CD4-positive, CD25-positive, alpha-beta regulatory T cell (primary cell): ENCODE data around the gene CDC42BPA. TPM values are rescaled to one million over a fixed set of nuclear protein-coding genes. Genes with fewer than 3 reads are reported as not detected.

Source experiments
- ATAC-seq, 2 donors: fragments of 150-1000 bp; cut with Tn5 transposase; one replicate each; pipeline ENCODE4 v1.10.0; 2021; ENCODE audit warnings: low read depth in 2 of 2, moderate number of reproducible peaks in 2 of 2, moderate library complexity in 1 of 2
- DNase-seq, 3 donors: peaks; one replicate each; pipeline versions ENCODE4 v3.0.0 to v3.0.0-alpha.2; 2012 to 2022; ENCODE audit warnings: mixed read lengths in 1 of 3
- H3K27ac ChIP-seq: one replicate; pipeline ENCODE4 v1.7.0; 2013; ENCODE audit warnings: mild to moderate bottlenecking, low read length; ENCODE audit not compliant: insufficient read depth, poor library complexity, severe bottlenecking
- H3K27me3 ChIP-seq: one replicate; pipeline ENCODE4 v1.7.0; 2013; ENCODE audit warnings: low read length; ENCODE audit not compliant: control insufficient read depth, insufficient read depth
- H3K36me3 ChIP-seq: one replicate; pipeline ENCODE4 v1.7.0; 2013; ENCODE audit warnings: mild to moderate bottlenecking, low read length, moderate library complexity; ENCODE audit not compliant: control insufficient read depth, insufficient read depth
- H3K4me1 ChIP-seq: 2 replicates; pipeline ENCODE4 v1.7.0; 2013; ENCODE audit warnings: mild to moderate bottlenecking, low read length; ENCODE audit not compliant: insufficient read depth, control insufficient read depth, poor library complexity, severe bottlenecking
- H3K4me3 ChIP-seq: one replicate; pipeline ENCODE4 v1.7.0; 2013; ENCODE audit warnings: low read depth, mild to moderate bottlenecking, low read length, moderate library complexity
- H3K9me3 ChIP-seq, 2 experiments: 1 replicate in 1 of 2; 2 replicates in 1 of 2; pipeline ENCODE4 v1.7.0; 2013; ENCODE audit warnings: low read length in 2 of 2, mild to moderate bottlenecking in 1 of 2, moderate library complexity in 1 of 2; ENCODE audit not compliant: control insufficient read depth in 2 of 2
- H3K27ac Mint-ChIP-seq, 3 donors: one replicate each; pipeline ENCODE4 v1.8.0; 2020 to 2022; ENCODE audit warnings: mild to moderate bottlenecking in 3 of 3, mixed read lengths in 3 of 3, moderate library complexity in 2 of 3
- H3K27me3 Mint-ChIP-seq: one replicate; pipeline ENCODE4 v1.8.0; 2022; ENCODE audit warnings: mild to moderate bottlenecking, mixed read lengths
- H3K36me3 Mint-ChIP-seq: one replicate; pipeline ENCODE4 v1.8.0; 2020; ENCODE audit warnings: mixed read lengths
- H3K4me1 Mint-ChIP-seq, 4 donors: one replicate each; pipeline ENCODE4 v1.8.0; 2020 to 2022; ENCODE audit warnings: mixed read lengths in 4 of 4, mild to moderate bottlenecking in 1 of 4
- H3K4me3 Mint-ChIP-seq, 4 donors: one replicate each; pipeline ENCODE4 v1.8.0; 2020 to 2022; ENCODE audit warnings: mild to moderate bottlenecking in 4 of 4, mixed read lengths in 4 of 4, moderate library complexity in 3 of 4
- H3K9me3 Mint-ChIP-seq, 7 donors: one replicate each; pipeline ENCODE4 v1.8.0; 2020 to 2022; ENCODE audit warnings: mixed read lengths in 7 of 7, mild to moderate bottlenecking in 3 of 7, moderate library complexity in 2 of 7
- polyA plus RNA-seq, 4 donors: library from polyadenylated mRNA; unstranded; fragments of 300-500 nt; fragmentation: Illumina TruSeq; gene quantifications; one replicate each; pipeline ENCODE4 v1.2.3, GENCODE V29; 2021
- total RNA-seq: library from RNA; stranded (reverse); gene quantifications from one replicate; pipeline ENCODE4 v1.2.3, GENCODE V29; 2022

The CDC42BPA gene
- total RNA-seq (1.5 TPM), polyA plus RNA-seq (1 to 10 TPM in 1 of 4 donors, under 1 TPM in 3; 0.06 to 1.1 (median 0.35) TPM)

- DNase-seq (peak; percentile 5 to 11 (median 9)), ATAC-seq (peak; percentile 22 to 40)
- Histone ChIP-seq H3K36me3 (no peaks in the 10 kb centered on the region), H3K27ac (no peak within 1 kb of the TSS), H3K4me1 (peaks cover 14% of the 10 kb centered on the region), H3K4me3 (peak within 1 kb of the TSS; percentile 46), H3K9me3 (peaks cover 0 to 2% of the 10 kb centered on the region in 2 experiments), H3K27me3 (peaks cover 47% of the 10 kb centered on the region)
- Mint-ChIP-seq H3K27me3 (peaks cover 54% of the 10 kb centered on the region), H3K27ac (peak within 1 kb of the TSS in 1 of 3 donors; percentile 25), H3K4me1 (peaks cover 0 to 16% (median 4%) of the 10 kb centered on the region in 4 donors), H3K9me3 (peaks cover 0 to 5% (median 0%) of the 10 kb centered on the region in 7 donors), H3K36me3 (no peaks in the 10 kb centered on the region), H3K4me3 (peak within 1 kb of the TSS; percentile 77 to 88 (median 78))
These were observed at the start of gene CDC42BPA for GRCh38 chr1:227318016-227318852. Gene CDC42BPA (minus strand): TSS chr1:227318492. CDS start chr1:227317182, 1,310 bp downstream.

GRCh38 chr1:227368009-227368408 is 49.7 kb upstream of the CDC42BPA start:
- Histone ChIP-seq H3K4me1 (no peaks in the 10 kb centered on the region), H3K9me3 (no peaks in the 10 kb centered on the region), H3K27ac (no peak overlapping the region), H3K4me3 (no peak overlapping the region), H3K36me3 (no peaks in the 10 kb centered on the region), H3K27me3 (no peaks in the 10 kb centered on the region)
- Mint-ChIP-seq H3K4me3 (no peak overlapping the region), H3K36me3 (no peaks in the 10 kb centered on the region), H3K9me3 (no peaks in the 10 kb centered on the region), H3K4me1 (no peaks in the 10 kb centered on the region), H3K27me3 (peaks cover 8% of the 10 kb centered on the region), H3K27ac (no peak overlapping the region)
- no peak for ATAC-seq
- DNase-seq = no peak

GRCh38 chr1:227365473-227366431 is 47.5 kb upstream of the CDC42BPA start:
- H3K4me3 Mint-ChIP-seq = no peak overlapping the region
- H3K36me3 Mint-ChIP-seq = no peaks in the 10 kb centered on the region
- Histone ChIP-seq H3K36me3 (no peaks in the 10 kb centered on the region), H3K4me3 (no peak overlapping the region), H3K9me3 (no peaks in the 10 kb centered on the region), H3K27ac (no peak overlapping the region), H3K4me1 (no peaks in the 10 kb centered on the region), H3K27me3 (no peaks in the 10 kb centered on the region)
- peaks cover 2% of the 10 kb centered on the region for H3K27me3 Mint-ChIP-seq
- H3K4me1 Mint-ChIP-seq = no peaks in the 10 kb centered on the region
- H3K27ac Mint-ChIP-seq = no peak overlapping the region
- no peak for ATAC-seq
- H3K9me3 Mint-ChIP-seq = peaks cover 0 to 3% (median 0%) of the 10 kb centered on the region in 7 donors
- DNase-seq = no peak

DNA sequence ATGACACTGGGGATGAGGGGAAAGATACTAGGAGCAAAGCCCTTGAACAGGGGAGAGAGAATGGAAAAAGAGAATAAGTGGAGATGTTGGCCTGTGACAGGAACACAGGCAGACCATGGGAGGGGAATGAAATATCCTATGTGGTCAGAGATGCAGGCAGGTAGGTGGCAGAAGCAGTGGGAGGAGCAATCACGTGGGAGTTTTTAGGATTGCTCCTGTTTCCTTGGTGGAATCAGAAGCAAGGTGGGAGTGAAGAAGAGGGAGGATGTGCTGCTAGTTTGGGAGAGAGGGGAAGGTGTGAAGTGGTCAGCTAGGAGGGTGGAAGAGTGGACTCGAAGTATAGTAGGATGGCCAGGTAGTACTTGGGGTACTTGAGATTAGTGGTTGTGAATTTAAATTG is 46.4 kb upstream of the CDC42BPA start:
- no peak overlapping the region for H3K4me3 Mint-ChIP-seq
- H3K27ac Mint-ChIP-seq = no peak overlapping the region
- Histone ChIP-seq H3K4me1 (no peaks in the 10 kb centered on the region), H3K27ac (no peak overlapping the region), H3K4me3 (no peak overlapping the region), H3K27me3 (no peaks in the 10 kb centered on the region), H3K36me3 (no peaks in the 10 kb centered on the region), H3K9me3 (no peaks in the 10 kb centered on the region)
- peaks cover 0 to 3% (median 0%) of the 10 kb centered on the region in 7 donors for H3K9me3 Mint-ChIP-seq
- no peaks in the 10 kb centered on the region for H3K4me1 Mint-ChIP-seq
- ATAC-seq = no peak
- H3K27me3 Mint-ChIP-seq = no peaks in the 10 kb centered on the region
- DNase-seq = no peak
- H3K36me3 Mint-ChIP-seq = no peaks in the 10 kb centered on the region

GRCh38 chr1:227363825-227364224 is 45.5 kb upstream of the CDC42BPA start:
- ATAC-seq = no peak
- no peaks in the 10 kb centered on the region for H3K4me1 ChIP-seq
- H3K27ac ChIP-seq = no peak overlapping the region
- Mint-ChIP-seq H3K9me3 (peaks cover 0 to 3% (median 0%) of the 10 kb centered on the region in 7 donors), H3K27me3 (no peaks in the 10 kb centered on the region), H3K4me1 (no peaks in the 10 kb centered on the region), H3K36me3 (no peaks in the 10 kb centered on the region), H3K27ac (no peak overlapping the region), H3K4me3 (no peak overlapping the region)
- DNase-seq = no peak
- no peaks in the 10 kb centered on the region for H3K36me3 ChIP-seq
- no peaks in the 10 kb centered on the region for H3K9me3 ChIP-seq
- no peaks in the 10 kb centered on the region for H3K27me3 ChIP-seq
- H3K4me3 ChIP-seq = no peak overlapping the region

DNA sequence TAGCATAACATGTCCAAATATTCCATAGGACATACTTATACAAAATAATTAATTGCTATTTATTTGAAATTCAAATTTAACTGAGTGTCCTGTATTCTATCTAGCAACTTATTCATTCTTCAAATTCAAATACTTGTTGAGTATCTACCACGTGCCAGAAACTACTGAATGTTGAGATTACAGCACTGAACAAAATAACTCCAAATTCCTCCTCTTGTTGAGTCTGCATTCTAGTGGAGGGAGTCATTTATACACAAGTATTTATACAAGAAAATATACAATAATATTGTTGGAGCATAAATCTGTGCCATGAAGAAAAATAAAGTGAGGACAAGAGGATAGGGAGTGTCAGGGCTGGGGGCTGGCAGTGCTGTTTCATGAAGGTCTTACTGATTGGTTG is 43.7 kb upstream of the CDC42BPA start:
- H3K4me1 ChIP-seq = no peaks in the 10 kb centered on the region
- H3K4me3 Mint-ChIP-seq = no peak overlapping the region
- ATAC-seq (no peak), DNase-seq (no peak)
- no peak overlapping the region for H3K27ac ChIP-seq
- H3K36me3 Mint-ChIP-seq = no peaks in the 10 kb centered on the region
- H3K4me3 ChIP-seq = no peak overlapping the region
- H3K36me3 ChIP-seq = no peaks in the 10 kb centered on the region
- H3K27me3 Mint-ChIP-seq = no peaks in the 10 kb centered on the region
- H3K9me3 ChIP-seq = no peaks in the 10 kb centered on the region
- no peak overlapping the region for H3K27ac Mint-ChIP-seq
- H3K4me1 Mint-ChIP-seq = no peaks in the 10 kb centered on the region
- peaks cover 0 to 3% (median 0%) of the 10 kb centered on the region in 7 donors for H3K9me3 Mint-ChIP-seq
- H3K27me3 ChIP-seq = no peaks in the 10 kb centered on the region

DNA sequence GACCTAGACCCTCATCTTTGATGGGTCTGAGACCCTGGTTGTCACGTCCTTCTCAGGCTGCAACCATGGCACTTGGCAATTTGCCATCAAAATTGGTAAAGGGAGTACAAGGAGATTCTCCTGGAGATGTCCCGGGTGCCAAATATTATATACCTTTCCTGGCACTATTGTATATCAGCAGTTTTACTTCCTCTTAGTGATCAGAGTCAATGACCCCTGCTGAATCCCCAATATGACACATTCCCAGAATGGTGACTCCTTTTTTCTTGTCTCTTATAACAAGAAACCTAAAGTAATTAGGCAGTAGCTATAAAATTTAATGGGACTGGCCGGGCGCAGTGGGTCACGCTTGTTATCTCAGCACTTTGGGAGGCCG is 39.6 kb upstream of the CDC42BPA start:
- no peaks in the 10 kb centered on the region for H3K4me1 ChIP-seq
- no peak overlapping the region for H3K4me3 ChIP-seq
- no peaks in the 10 kb centered on the region for H3K9me3 ChIP-seq
- no peaks in the 10 kb centered on the region for H3K36me3 ChIP-seq
- no peaks in the 10 kb centered on the region for H3K27me3 ChIP-seq
- DNase-seq (no peak), ATAC-seq (no peak)
- Mint-ChIP-seq H3K9me3 (peaks cover 0 to 4% (median 0%) of the 10 kb centered on the region in 7 donors), H3K4me1 (no peaks in the 10 kb centered on the region), H3K4me3 (no peak overlapping the region), H3K27me3 (peaks cover under 1% of the 10 kb centered on the region), H3K27ac (no peak overlapping the region), H3K36me3 (no peaks in the 10 kb centered on the region)
- H3K27ac ChIP-seq = no peak overlapping the region
